Astrocyte (in vitro differentiated cells and primary cell): ENCODE measurements around the gene BMPR1A. TPM values are rescaled to one million over a fixed set of nuclear protein-coding genes. Genes with fewer than 3 reads are reported as not detected.
A peak's percentile ranks its signal among the peaks of the same experiment; 100 is the strongest.

Source experiments
- DNase-seq: peaks from one replicate; pipeline ENCODE4 v3.0.0-alpha.2; 2010; ENCODE audit warnings: low read depth
- FAIRE-seq: peaks from 2 replicates; lab custom pipeline; 2011; peaks lifted over from hg19 to GRCh38; lab: Jason Lieb, UNC
- H2AFZ ChIP-seq: 2 replicates; pipeline ENCODE4 v1.6.0; 2012; ENCODE audit warnings: low read depth, low read length, inconsistent platforms
- H3K27ac ChIP-seq: 2 replicates; pipeline ENCODE4 v1.5.1; 2011; ENCODE audit warnings: low read depth, low read length, inconsistent platforms
- H3K27me3 ChIP-seq: 2 replicates; pipeline ENCODE4 v1.6.0; 2011; ENCODE audit warnings: low read length, inconsistent platforms; ENCODE audit not compliant: insufficient read depth
- H3K36me3 ChIP-seq: 2 replicates; pipeline ENCODE4 v1.5.1; 2011; ENCODE audit warnings: low read length, inconsistent platforms; ENCODE audit not compliant: insufficient read depth
- H3K4me1 ChIP-seq: 2 replicates; pipeline ENCODE4 v1.5.1; 2011; ENCODE audit warnings: low read length, inconsistent platforms; ENCODE audit not compliant: insufficient read depth
- H3K4me2 ChIP-seq: 2 replicates; pipeline ENCODE4 v1.6.0; 2012; ENCODE audit warnings: low read length, inconsistent platforms
- H3K4me3 ChIP-seq: 2 replicates; pipeline ENCODE4 v1.5.1; 2011; ENCODE audit warnings: low read depth, mild to moderate bottlenecking, low read length, inconsistent platforms; ENCODE audit not compliant: insufficient read depth
- H3K79me2 ChIP-seq: 2 replicates; pipeline ENCODE4 v1.6.0; 2012; ENCODE audit warnings: mild to moderate bottlenecking, low read length, inconsistent platforms; ENCODE audit not compliant: insufficient read depth
- H3K9ac ChIP-seq: 2 replicates; pipeline ENCODE4 v1.6.0; 2012; ENCODE audit warnings: mild to moderate bottlenecking, low read length, inconsistent platforms
- H3K9me3 ChIP-seq: 2 replicates; pipeline ENCODE4 v1.5.1; 2012; ENCODE audit warnings: low read depth, mild to moderate bottlenecking, low read length, inconsistent platforms; ENCODE audit not compliant: insufficient read depth
- H4K20me1 ChIP-seq: 2 replicates; pipeline ENCODE4 v1.6.0; 2012; ENCODE audit warnings: low read length, inconsistent platforms; ENCODE audit not compliant: insufficient read depth
- H3K27ac Mint-ChIP-seq: one replicate; pipeline ENCODE4 v1.8.0; 2021; ENCODE audit warnings: mild to moderate bottlenecking, mixed read lengths; ENCODE audit not compliant: unreplicated experiment
- H3K27me3 Mint-ChIP-seq: one replicate; pipeline ENCODE4 v1.8.0; 2021; ENCODE audit warnings: low read depth, mixed read lengths; ENCODE audit not compliant: unreplicated experiment
- H3K36me3 Mint-ChIP-seq: one replicate; pipeline ENCODE4 v1.8.0; 2021; ENCODE audit warnings: low read depth, mixed read lengths; ENCODE audit not compliant: unreplicated experiment
- H3K4me1 Mint-ChIP-seq: one replicate; pipeline ENCODE4 v1.8.0; 2021; ENCODE audit warnings: low read depth, mixed read lengths; ENCODE audit not compliant: unreplicated experiment
- H3K4me3 Mint-ChIP-seq: one replicate; pipeline ENCODE4 v1.8.0; 2021; ENCODE audit warnings: mild to moderate bottlenecking, moderate library complexity, mixed read lengths; ENCODE audit not compliant: unreplicated experiment
- H3K9me3 Mint-ChIP-seq: one replicate; pipeline ENCODE4 v1.8.0; 2021; ENCODE audit warnings: mild to moderate bottlenecking, mixed read lengths; ENCODE audit not compliant: unreplicated experiment
- EZH2 ChIP-seq: IDR thresholded peaks from 2 replicates; pipeline ENCODE4 v1.6.1; 2012; ENCODE audit warnings: mild to moderate bottlenecking, low read length, inconsistent platforms; ENCODE audit not compliant: insufficient read depth
- total RNA-seq: library from RNA; stranded (reverse); gene quantifications from 2 replicates; pipeline ENCODE4 v1.2.1, GENCODE V29; 2021
- TF ChIP-seq, protein P1 (sequence below): IDR thresholded peaks from 2 replicates; pipeline ENCODE4 v1.5.1; 2011; ENCODE audit warnings: low read depth, mild to moderate bottlenecking, inconsistent platforms, low read length, moderate library complexity; ENCODE audit not compliant: insufficient read depth

BMPR1A gene
- total RNA-seq, 1 donor from 2014 or later, result 52.2 TPM

DNA sequence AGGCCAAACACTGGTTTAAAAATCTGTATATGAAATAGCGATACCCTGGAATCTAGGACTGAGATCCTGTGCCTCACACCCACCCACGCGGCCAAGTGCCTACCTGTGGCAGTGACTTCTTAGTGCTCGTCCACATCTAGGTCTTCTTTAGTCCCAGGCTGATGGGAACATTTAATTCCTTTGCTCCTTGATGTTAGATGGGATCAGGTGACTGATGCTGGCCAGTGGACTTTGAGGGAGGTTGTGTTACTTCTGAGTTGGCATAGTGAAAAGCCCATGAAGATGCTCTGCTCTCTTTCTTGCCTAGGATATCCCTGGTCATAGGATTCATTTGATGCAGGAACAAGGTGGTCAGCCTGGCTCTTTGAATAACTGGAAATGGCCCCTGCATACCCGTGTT is 59.2 kb downstream of the BMPR1A start:
- Mint-ChIP-seq H3K4me1 (peaks cover 12% of the 10 kb centered on the region), H3K27ac (no peak overlapping the region), H3K9me3 (no peaks in the 10 kb centered on the region), H3K4me3 (no peak overlapping the region), H3K27me3 (no peaks in the 10 kb centered on the region), H3K36me3 (peaks cover 4% of the 10 kb centered on the region)
- Histone ChIP-seq H3K9ac (no peak overlapping the region), H3K79me2 (peaks cover 87% of the 10 kb centered on the region), H3K27ac (no peak overlapping the region), H3K4me2 (peak overlapping the region; percentile 6), H2AFZ (no peak overlapping the region), H3K27me3 (no peaks in the 10 kb centered on the region), H3K9me3 (no peaks in the 10 kb centered on the region), H3K36me3 (no peaks in the 10 kb centered on the region), H4K20me1 (peaks cover 63% of the 10 kb centered on the region), H3K4me3 (no peak overlapping the region), H3K4me1 (peaks cover 3% of the 10 kb centered on the region)
- FAIRE-seq (no peak), DNase-seq (no peak)
- TF ChIP-seq, protein P1, sequence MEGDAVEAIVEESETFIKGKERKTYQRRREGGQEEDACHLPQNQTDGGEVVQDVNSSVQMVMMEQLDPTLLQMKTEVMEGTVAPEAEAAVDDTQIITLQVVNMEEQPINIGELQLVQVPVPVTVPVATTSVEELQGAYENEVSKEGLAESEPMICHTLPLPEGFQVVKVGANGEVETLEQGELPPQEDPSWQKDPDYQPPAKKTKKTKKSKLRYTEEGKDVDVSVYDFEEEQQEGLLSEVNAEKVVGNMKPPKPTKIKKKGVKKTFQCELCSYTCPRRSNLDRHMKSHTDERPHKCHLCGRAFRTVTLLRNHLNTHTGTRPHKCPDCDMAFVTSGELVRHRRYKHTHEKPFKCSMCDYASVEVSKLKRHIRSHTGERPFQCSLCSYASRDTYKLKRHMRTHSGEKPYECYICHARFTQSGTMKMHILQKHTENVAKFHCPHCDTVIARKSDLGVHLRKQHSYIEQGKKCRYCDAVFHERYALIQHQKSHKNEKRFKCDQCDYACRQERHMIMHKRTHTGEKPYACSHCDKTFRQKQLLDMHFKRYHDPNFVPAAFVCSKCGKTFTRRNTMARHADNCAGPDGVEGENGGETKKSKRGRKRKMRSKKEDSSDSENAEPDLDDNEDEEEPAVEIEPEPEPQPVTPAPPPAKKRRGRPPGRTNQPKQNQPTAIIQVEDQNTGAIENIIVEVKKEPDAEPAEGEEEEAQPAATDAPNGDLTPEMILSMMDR, result no peak
- TF ChIP-seq EZH2, result no peak

GRCh38 chr10:86817246-86817645 is 60.8 kb downstream of the BMPR1A start:
- H3K27ac Mint-ChIP-seq, result no peak overlapping the region
- Histone ChIP-seq H3K9me3 (no peaks in the 10 kb centered on the region), H3K9ac (no peak overlapping the region), H3K27ac (no peak overlapping the region), H4K20me1 (peaks cover 65% of the 10 kb centered on the region), H3K4me2 (no peak overlapping the region), H3K36me3 (no peaks in the 10 kb centered on the region), H3K79me2 (peaks cover 87% of the 10 kb centered on the region), H2AFZ (no peak overlapping the region), H3K4me3 (no peak overlapping the region), H3K4me1 (peaks cover 3% of the 10 kb centered on the region), H3K27me3 (no peaks in the 10 kb centered on the region)
- no peak for TF ChIP-seq EZH2
- TF ChIP-seq, protein P1, result no peak
- H3K9me3 Mint-ChIP-seq, result no peaks in the 10 kb centered on the region
- H3K36me3 Mint-ChIP-seq, result peaks cover 4% of the 10 kb centered on the region
- H3K4me3 Mint-ChIP-seq, result no peak overlapping the region
- FAIRE-seq (peak; percentile 5), DNase-seq (no peak)
- peaks cover 12% of the 10 kb centered on the region for H3K4me1 Mint-ChIP-seq
- no peaks in the 10 kb centered on the region for H3K27me3 Mint-ChIP-seq

DNA sequence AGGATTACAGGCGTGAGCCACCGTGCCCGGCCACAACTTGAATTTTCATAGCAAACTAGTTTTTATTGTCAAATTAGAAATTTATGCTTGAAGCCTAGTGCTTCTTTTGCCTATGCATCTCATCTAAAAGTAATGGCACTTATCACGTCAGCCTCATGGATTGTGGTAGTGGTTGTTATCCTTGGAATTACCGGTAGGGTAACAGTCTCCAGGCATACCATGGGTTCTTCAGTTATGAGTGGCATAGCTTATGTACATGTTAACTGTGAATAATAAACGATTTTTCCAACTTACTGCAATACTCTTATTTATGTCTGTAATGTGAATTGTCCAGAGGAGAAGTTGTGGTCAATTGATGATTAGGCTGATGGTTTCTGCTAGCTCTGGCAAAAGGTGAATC is 63.1 kb downstream of the BMPR1A start:
- no peak overlapping the region for H3K27ac Mint-ChIP-seq
- FAIRE-seq, result no peak

More for the DNA sequence above, 63.1 kb downstream of the BMPR1A start:
- Histone ChIP-seq H3K9ac (no peak overlapping the region), H2AFZ (no peak overlapping the region), H3K4me2 (no peak overlapping the region), H3K27me3 (no peaks in the 10 kb centered on the region), H3K79me2 (peaks cover 86% of the 10 kb centered on the region), H3K4me1 (peaks cover 3% of the 10 kb centered on the region), H4K20me1 (peaks cover 63% of the 10 kb centered on the region), H3K9me3 (no peaks in the 10 kb centered on the region), H3K27ac (no peak overlapping the region), H3K4me3 (no peak overlapping the region), H3K36me3 (no peaks in the 10 kb centered on the region)
- no peak for TF ChIP-seq EZH2
- TF ChIP-seq, protein P1, result no peak
- DNase-seq, result peak; percentile 44
- Mint-ChIP-seq H3K36me3 (no peaks in the 10 kb centered on the region), H3K27me3 (no peaks in the 10 kb centered on the region), H3K9me3 (no peaks in the 10 kb centered on the region), H3K4me1 (peaks cover 9% of the 10 kb centered on the region), H3K4me3 (no peak overlapping the region)
